AG08396 (cell line): ENCODE measurements around the gene DPT.

Experiments
- DNase-seq: peaks from one replicate; pipeline ENCODE4 v3.0.0; 2012; ENCODE audit warnings: low spot score, mixed read lengths

DPT gene

DNA sequence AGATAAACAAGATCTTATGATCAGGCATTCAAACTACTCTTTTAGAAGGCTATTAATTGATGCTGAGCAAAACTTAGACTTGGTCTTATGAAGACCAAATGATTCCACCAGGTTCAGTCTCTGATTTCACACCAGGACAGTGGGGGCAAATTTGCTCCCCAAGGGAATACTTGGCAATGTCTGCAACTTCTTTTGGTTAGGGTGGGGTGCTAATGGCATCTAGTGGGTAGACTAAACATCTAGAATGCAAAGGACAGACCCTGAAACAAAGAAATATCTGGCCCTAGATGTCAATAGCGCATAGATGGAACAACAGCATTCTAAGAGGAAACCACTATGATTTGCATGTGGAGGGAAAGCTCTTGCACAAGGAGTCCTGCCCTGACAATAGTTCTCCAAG lies 30.6 kb downstream of the DPT start:
- DNase-seq = no peak

DNA sequence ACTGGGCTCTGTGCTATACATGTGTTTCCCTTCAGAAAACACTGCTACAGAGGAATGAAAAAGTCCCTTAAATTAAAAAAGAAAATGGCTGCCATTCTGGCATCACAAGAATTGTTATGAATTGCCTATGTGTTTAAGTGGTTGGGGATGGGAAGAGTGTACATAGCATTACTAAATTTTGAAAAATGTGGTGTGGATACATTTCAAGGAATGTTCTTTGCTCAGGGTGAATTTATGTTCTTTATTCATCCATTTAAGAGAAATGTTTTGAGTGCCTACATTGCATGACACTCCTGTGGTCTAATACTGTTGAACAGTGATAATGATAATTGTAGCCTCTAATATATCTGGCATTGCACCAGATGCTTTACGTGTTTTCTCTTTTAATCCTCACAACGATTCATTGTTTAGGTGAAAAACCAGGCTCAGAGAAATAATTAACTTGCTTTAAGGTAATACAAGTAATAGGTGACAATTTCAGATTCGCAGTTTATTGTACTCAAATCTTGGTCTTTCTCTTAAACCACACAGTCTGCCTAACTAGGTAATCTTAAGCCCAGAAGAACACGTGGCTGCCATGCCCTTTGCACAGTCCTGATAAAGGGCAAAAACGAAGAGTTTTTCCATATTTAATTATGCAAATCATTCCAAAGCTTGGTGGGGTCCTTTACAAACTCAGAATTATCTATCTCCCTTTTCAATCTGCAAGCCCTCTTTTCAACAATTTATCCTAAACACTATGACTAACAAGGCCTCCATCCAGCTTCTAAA lies 31.5 kb downstream of the DPT start:
- DNase-seq = no peak

GRCh38 chr1:168696125-168696760 lies 32.8 kb downstream of the DPT start:
- DNase-seq = no peak

DNA sequence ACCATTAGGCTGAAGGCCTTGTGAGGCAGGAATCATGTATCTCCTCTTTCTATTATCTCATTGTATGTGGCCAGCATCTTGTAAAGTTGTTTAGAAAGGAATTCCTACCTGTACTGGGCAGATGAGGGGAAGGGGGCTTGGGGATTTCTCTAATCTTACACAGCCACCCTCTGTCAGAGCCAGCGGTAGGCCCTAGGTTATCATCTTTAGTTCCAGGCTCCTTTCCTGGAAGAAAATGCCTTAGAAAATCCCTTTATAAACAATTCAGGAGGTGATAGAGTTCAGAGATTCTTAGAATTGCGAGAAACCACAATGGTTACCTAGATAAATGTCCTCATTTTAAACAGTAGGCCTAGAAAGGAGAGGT lies 35.2 kb downstream of the DPT start:
- DNase-seq = no peak

GRCh38 chr1:168693197-168693871 lies 35.7 kb downstream of the DPT start:
- DNase-seq = no peak

- no peak for DNase-seq
Measured at GRCh38 chr1:168692472-168692871, 36.5 kb downstream of the DPT start.

- no peak for DNase-seq
Measured at GRCh38 chr1:168691541-168691940, 37.5 kb downstream of the DPT start.

GRCh38 chr1:168689726-168690602 lies 39.0 kb downstream of the DPT start:
- DNase-seq = no peak

GRCh38 chr1:168689327-168689657 lies 39.7 kb downstream of the DPT start:
- DNase-seq = no peak

GRCh38 chr1:168688644-168689326 lies 40.2 kb downstream of the DPT start:
- no peak for DNase-seq

DNA sequence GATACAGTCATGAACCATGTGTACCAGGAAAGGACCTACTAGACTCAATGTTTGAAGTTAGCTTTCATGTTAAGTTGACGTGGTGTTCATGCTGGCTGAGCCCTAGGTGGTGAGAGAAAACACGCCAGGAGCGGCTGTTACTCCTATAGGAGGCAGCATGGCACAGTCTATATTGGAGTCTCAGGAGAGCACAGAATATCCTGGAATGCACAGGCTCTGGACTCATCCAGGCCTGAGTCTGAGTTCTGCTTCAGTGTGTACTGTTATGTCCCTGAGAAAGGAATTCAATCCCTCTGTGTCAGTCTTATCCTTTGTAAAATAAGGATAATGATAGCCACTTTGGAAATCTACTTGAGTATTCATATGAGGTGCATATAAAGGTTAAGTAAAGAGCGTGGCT lies 41.2 kb downstream of the DPT start:
- no peak for DNase-seq

GRCh38 chr1:168686666-168687065 lies 42.3 kb downstream of the DPT start:
- no peak for DNase-seq

- no peak for DNase-seq
Measured at GRCh38 chr1:168683871-168684270, 45.1 kb downstream of the DPT start.

DNA sequence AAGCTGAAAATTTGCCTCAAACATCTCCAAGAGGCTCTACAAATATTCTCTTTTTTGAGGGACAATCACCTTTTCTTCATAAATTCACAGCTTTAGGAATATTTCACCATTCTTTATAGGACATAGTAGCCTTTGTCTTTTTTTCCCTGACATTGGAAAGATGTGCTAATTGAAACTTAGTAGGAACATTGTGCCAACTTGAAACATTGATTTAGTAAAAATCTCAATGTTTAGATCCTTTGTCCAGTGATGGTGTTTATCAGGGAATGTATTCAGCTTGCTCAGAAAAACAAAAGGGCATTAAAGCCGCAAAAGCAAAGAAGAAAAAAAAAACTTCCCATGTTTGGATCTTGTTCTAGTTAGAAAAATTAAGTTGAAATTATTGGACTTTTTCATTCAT lies 52.1 kb downstream of the DPT start:
- DNase-seq = no peak

DNA sequence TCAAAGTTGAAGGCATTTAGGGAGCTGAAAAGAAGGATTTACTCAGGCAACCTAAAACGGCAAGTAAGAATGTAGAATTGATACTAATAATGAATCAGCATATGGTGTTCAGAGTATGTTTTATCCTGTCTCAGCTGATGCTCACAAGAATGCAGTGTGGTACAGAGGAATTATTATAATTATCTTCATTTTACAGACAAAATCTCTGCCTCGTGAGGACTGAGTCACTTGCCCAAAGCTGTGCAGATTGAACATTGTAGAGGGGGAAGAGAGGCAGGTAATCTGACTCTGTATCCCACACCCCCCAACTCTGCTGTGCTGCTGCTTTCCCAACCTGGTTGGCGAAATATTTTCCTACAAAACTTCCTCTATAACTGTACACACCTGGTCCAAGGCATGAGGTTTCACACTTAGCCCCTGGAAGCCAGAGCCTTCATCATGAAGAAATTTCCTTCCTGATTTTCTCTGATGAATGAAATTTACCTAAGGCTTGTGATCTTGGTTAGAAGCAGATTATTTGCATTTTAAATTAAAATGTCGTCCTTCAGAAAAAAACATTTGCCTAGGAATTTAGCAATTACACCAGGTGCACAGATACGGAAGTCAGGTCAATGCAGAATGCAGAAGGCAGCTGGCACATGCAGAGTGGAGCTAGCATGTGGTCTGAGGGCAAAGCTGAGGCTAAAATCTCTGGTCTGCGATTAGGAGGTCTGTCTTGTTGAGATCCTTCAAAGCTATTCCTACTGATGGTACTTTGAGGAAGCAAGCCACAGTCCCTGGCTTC lies 52.8 kb downstream of the DPT start:
- no peak for DNase-seq

- DNase-seq = no peak
Measured at GRCh38 chr1:168673974-168674683, 54.9 kb downstream of the DPT start.

DNA sequence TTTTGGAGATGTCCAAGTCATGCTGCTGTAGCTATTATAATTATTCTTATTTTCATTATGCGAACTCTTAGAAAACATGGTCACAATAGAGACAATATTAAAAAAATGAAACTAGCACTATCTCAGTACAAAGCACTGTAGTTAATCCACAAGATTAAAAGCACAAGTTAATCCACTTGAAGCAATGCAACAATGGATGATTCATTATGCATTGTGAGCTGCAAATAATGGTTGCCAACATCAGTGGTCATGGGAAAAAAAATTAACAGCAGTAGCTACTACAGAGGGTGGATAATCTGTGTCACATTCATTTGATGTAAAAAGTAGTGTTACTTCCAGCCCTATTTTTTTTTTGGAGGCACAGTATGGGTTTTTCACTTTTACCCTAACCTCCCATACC lies 56.7 kb downstream of the DPT start:
- no peak for DNase-seq

DNA sequence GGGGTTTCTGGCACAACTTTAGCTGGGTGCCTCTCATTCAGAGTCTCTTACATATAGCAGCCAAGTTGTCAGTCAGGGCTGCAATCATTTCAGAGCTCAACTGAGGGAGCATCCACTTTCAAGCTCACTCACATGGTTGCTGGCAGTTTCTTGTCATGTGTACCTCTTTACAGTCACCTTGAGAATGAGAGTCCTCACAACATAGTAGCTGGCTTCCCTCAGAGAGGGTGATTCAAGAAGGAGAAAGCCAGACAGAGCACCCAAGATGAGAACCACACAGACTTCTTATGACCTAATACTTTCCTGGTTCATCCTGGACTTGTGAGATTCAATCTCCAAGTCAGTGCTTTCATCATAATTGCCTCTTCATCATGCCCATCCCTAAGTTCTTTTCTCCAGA lies 57.2 kb downstream of the DPT start:
- DNase-seq = no peak

DNA sequence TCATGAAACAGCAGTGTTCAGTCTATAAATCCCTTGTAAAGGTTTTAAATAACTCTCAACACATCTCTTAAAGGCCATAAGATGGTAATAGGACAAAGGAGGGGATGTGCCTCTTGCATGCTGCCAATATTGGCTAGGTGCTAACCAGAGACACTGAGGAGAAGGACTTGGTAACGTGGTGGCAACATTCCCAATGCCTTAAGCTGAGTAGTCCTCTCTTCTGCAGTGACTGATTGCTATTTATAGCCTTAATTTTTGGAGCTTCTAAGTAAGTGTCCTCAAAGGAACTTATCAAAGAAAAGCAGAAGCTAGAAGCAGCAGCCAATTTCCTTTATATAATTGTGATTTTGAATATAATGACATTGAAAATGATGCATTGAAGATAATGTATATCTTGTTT lies 63.0 kb downstream of the DPT start:
- no peak for DNase-seq

GRCh38 chr1:168664069-168664834 lies 64.8 kb downstream of the DPT start:
- no peak for DNase-seq
